GM21717 (cell line): Measurements from ENCODE around the gene EPN1.

ENCODE experiments used
- ATAC-seq: cut with Tn5 transposase; IDR thresholded peaks from one replicate; pipeline ENCODE4 v1.9.1; 2021; ENCODE audit warnings: mild to moderate bottlenecking, moderate library complexity; ENCODE audit not compliant: unreplicated experiment

The EPN1 gene

DNA sequence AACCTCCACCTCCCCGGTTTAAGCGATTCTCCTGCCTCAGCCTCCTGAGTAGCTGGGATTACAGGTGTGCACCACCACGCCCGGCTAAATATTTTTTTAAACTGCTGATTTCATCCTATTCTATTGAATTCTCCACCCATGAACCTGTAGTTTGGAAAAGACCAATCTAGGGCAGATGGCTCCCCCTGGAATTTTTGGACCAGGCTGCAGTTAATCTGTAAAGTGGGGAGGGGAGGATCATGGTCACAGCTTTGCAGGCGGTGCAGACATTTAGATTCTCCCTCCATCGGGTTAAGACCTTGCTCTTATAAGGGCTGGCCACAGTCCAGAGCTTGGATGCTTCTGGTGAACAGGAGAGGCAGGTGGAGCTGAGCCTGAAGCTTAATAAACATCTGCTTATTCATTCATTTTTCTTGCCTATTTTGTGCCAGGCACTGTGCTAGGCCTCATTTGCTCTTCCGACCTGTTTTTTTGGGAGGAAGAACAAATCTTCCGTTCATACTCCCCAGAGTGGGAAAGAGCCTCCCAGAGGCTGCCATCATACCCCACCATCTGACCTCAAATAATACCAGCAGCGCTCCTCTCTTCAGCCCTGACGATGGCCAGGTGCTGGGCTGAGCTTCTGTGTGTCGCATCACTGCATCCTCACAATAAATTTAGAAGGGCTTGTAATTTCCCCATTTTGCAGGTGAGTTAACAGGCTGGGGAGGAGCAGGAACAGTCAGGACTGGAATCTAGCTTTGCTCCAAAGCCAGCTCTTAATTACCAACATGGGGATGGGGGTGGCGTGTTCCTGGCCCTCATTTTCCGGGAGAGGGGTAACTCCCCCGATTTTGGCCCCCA, 27.9 kb upstream of the EPN1 start:
- ATAC-seq, result no peak

DNA sequence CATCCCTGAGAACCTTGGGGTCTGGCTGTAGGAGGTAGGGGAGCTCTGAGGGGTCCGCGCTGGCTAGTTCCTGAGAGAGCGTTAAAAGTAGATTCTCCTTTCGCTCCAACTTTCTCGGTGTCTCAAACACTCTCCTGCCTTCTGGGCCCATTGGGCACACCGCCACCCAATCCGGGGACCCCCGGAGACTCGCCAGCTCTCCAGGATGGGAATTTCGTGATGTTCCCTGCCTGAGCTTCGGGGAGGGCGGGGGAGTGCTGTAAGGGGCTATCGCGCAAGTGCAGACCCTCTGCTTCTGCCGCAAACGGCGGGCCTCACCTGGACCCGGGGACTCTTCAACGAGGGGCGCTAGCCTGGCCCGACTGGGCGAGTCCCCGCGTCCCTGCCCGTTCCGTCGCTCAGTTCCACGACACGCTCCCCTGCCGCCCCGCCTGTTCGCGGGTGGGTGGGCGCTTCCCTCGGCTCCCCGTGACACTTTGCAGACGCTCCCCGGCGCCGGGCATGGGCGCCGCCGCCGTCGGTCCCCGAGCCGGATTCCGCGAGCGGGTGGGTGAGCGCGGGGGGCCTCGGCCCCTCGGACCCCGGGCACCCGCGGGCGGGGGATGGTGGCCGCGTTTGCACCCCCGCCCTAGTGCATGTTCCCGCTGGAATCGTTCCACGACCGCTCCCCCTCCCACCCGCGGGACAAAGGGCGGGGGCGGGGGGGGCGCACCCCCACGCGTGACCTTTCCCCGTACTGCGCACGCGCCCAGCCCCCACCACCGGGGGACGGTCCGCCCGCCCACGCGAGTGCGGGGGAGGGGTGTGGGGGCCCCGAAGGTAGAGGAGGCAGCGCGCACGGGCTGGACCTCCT, 27.1 kb upstream of the EPN1 start, which contains the start of gene CCDC106:
CCDC106 (plus strand) TSS at position 481 of the 853 bp plus-strand sequence. CDS start 835 bp downstream, outside the sequence.
- ATAC-seq, result no peak

DNA sequence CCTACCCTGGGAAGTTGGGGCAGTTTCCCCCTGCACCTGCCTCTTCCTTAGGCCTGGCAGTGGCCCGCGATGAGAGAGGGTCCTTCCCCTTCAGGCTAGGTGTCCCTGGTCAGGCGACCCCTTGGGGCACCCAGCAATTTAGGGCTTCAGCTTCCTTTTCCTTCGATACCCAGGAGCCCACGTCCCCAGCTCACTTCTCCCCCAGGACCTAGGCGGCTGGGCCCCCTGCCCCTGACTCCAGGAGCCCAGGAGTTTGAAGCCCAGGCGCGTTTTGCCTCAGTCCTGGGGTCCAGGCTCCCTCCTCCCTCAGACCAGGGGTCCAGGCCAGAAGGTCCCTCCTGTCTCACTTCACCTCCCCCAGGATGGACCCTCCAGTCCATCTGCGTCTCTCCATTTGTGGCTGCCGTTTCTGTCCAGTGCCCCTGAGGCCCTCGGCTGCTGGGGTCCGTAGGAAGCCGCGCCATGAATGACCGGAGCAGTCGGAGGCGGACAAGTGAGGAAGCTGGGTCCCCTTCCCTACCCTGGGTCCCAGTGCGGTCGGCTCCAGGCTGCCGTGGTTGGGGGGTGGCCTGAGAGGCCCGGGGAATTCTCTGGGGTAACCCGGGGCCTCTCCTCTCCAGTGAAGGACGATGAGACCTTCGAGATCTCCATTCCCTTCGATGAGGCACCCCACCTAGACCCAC, 26.3 kb upstream of the EPN1 start:
- ATAC-seq, result no peak

- no peak for ATAC-seq
Measured at GRCh38 chr19:55649268-55650125, 25.5 kb upstream of the EPN1 start.

DNA sequence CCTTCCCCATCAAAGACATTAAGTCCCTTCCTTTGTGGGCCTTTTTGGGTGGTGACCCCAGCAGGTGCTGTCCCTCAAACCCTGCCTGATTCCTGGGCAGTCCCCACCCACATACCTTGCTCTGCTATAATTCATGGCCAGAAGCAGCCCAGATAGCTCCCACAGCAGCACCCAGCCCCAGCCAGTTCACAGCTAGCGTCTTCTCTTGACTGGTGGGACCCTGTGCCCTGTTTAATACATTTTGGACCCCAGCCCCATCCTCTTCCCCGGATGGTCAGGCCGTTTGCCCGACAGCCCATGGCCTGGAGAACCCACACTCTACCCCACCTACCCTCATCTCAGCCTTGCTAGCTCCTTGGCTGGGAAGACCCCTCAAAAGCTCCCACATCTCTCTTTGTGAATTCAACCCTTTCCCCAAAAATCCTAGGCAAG, 24.9 kb upstream of the EPN1 start:
- ATAC-seq, result no peak

DNA sequence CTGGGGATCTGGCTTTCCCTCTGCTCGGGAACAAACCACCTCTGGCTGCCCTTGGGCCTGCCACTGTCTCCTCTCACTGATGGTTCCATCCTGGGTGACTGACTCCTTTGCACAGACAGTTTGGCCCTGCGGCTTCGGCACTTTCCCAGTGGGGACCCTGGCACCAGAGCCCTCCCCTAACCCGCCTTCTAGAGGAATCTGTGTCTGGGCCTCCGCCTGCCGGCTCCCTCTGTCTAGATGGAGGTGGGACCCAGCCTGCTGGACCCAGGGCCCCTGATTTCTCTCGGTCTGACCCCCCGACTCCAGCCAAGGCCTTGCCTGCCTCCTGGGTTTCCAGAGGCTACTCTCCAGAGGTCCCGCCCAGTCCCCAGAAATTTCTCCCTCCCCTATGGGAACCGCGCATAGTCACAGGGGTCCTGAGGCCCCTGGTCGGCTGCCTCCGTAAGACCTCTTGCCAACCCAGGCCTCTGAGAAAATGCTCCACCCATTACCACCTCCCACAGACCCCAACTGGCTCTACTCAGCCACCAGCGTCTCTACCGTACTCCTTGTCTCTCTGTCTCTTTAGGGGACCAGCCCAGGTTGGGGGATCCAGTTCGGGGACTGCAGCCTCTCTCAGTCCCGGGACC, 24.3 kb upstream of the EPN1 start:
- ATAC-seq, result no peak

DNA sequence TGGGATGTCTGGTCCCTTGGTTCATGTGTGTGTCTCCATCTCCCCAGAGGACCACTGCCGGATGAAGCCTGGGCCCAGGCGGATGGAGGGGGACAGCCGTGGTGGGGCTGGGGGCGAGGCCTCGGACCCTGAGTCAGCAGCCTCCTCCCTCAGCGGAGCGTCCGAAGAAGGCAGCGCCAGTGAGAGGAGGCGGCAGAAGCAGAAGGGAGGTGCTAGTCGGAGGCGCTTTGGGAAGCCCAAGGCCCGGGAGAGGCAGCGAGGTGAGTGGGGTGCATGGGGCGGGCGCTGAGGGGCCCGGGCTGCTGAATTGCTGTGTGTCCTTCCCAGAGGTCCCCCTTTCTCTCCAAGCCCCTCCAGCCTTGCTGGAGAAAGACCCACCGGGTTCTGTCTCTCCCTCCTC, 23.8 kb upstream of the EPN1 start:
- ATAC-seq, result no peak

DNA sequence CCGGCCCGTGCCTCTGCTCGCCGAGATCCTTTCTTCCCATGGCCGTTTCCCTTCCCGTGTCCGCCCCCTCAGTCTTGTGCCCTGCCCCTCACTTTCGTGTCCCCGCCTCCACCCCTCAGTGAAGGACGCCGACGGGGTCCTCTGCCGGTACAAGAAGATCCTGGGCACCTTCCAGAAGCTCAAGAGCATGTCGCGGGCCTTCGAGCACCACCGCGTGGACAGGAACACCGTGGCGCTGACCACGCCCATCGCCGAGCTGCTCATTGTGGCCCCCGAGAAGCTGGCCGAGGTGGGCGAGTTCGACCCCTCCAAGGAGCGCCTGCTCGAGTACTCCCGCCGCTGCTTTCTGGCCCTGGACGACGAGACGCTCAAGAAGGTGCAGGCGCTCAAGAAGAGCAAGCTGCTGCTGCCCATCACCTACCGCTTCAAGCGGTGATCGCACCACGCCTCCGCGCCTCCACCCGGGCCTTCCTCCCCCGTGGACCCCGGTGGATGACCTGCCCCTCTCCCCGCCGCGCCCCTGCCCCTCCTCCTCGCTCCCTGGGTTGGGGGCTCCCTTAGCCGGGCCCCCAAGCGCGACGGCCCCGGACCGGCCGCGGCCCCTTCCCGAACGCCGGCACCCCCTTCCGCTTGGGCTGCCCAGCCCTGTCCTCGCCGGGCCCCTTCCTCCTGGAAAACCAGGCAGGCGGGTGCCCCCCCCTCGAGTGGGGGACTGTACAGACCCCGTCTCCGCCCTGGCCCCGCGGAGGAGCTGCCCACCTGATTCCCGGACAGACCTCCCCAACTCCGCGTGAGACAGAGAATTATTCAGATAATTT, 22.5 kb upstream of the EPN1 start:
- no peak for ATAC-seq

DNA sequence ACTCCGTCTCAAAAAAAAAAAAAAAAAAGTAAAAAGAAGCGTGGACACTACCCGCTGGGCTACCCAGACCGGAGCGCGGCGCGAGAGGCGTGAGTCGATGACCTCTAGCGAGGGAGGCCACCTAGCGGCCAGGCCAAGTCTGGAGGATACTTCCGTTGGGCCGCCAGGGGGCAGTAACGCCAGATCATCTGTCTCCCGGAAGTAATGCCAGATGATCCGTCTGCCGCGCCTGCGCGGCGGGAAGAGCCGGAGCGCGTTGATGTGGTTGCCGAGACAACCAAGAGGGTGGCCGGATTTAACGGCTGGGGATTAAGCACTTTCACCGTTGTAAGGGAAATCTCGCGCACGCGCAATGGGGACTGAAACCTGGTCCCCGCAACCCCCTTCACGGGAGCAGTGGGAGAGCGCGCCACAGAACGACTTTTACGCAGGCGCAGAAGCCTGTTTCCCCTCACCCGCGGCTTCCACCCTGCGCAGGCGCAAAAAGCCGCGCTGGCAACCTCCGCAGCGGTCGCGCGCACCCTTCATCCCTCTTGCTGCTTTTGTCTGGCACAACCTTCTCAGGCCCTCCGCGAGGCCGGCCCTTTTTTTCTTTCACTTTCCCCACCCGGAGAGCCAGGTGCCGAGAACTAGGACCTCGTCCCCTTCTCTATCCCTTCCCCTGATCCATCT, 21.2 kb upstream of the EPN1 start:
- ATAC-seq, result peak; percentile 32

- peak; percentile 47 for ATAC-seq
Measured at GRCh38 chr19:55654323-55654867, 20.6 kb upstream of the EPN1 start.

DNA sequence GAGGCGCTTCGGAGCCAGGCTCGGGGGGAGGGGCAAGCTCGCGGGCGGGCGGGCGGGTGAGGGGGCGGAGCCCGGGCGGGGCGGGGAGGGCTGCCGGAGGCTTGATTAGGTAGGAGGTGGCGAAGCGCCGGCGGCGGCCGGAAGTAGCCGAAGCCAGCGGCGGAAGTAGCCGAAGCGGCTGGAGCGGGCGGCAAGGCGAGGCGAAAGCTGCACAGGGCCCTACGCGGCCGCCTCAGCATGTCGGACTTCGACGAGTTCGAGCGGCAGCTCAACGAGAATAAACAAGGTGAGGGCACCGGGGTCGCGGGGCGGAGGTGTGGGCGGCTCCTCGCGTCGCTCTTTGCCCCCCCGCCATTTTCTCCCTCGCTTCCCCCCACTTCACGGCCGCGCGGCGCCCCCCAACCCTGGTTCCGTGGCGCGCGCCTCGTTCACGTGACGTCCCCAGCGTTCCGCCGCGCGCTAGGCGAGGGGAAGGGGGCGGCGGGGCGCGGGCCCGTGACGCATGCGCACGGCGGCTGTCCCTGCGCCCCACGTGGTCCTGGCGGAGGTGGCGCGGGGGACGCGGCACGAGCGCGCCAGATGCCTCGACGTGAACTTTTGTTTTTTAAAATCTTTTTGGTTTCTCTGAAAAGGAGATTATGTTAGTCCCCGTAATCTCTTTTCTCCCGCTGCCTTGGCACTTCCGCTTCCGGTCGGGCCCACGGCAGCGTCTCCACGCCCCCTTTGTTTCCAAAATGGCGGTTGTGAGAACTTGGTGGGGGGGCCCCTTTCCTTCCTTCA, 20.0 kb upstream of the EPN1 start, which contains the start of gene U2AF2:
U2AF2 (plus strand) TSS at position 168 of the 780 bp plus-strand sequence; CDS start at position 238, 70 bp downstream.
- peak; percentile 25 for ATAC-seq

DNA sequence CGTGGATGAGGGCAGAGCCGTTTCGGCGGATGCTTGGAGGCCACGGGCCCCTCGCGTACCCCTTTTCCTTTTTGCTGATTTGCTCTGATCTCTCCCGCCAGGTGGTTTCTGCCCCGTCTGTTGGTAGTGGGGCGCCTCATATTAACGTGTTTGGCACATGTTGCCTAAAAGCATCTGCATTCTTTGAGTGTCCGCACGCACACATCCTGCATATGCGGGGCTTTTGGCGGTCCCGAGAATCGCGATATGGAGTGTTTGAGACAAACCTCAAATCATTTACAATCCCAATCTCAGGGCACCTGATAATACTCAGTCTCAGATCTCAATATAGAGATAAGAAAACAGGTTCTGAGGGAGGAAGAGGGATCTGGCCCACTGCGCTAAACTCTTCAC, 19.4 kb upstream of the EPN1 start:
- no peak for ATAC-seq

GRCh38 chr19:55656552-55656951, 18.5 kb upstream of the EPN1 start:
- ATAC-seq, result no peak

- ATAC-seq, result no peak
Measured at GRCh38 chr19:55656988-55657747, 17.9 kb upstream of the EPN1 start.

GRCh38 chr19:55658846-55659459, 16.1 kb upstream of the EPN1 start:
- no peak for ATAC-seq

DNA sequence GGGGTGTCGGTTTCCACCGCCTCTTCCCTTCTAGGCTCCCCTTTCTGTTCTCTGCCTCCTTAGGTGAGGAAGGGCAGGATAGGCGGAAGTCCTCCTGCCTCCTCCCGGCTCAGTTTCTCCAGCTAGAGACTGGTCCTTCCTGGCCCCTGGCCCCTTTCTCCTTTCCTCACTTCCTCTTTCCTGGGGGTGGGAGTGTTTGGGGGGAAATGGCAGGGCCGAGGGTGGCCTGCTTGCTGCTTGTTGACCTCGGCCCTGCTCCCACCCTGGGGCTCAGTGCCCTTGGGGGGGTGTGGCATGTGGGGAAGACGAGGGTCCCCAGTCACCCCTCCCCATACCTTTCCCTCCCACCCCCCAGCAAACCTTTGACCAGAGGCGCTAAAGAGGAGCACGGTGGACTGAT, 15.2 kb upstream of the EPN1 start:
- no peak for ATAC-seq
